CD14-positive monocyte (primary cell): ENCODE results near the gene PHF23. TPM values are rescaled to one million over a fixed set of nuclear protein-coding genes. Genes with fewer than 3 reads are reported as not detected.

Source experiments
- DNase-seq, 3 donors: peaks; one replicate each; pipeline ENCODE4 v3.0.0-alpha.2; 2011 to 2022
- H2AFZ ChIP-seq: 2 replicates; pipeline ENCODE4 v1.6.0; 2012; ENCODE audit warnings: mild to moderate bottlenecking, low read depth, low read length, inconsistent platforms; ENCODE audit not compliant: insufficient read depth, poor library complexity, severe bottlenecking
- H3K27ac ChIP-seq, 2 donors: 1 replicate in 1 of 2; 2 replicates in 1 of 2; pipeline ENCODE4 v1.5.1; 2012 to 2013; ENCODE audit warnings: low read length in 2 of 2, control low read depth in 1 of 2, inconsistent platforms in 1 of 2, low read depth in 1 of 2, mild to moderate bottlenecking in 1 of 2
- H3K27me3 ChIP-seq, 2 donors: one replicate each; pipeline versions ENCODE4 v1.6.0 to v1.6.1; 2011 to 2013; ENCODE audit warnings: low read length in 2 of 2; ENCODE audit not compliant: control insufficient read depth in 2 of 2, insufficient read depth in 2 of 2
- H3K36me3 ChIP-seq, 2 donors: replicated peaks in 1 of 2; 1 replicate in 1 of 2; 2 replicates in 1 of 2; pipeline versions ENCODE4 v1.5.1 to v1.6.1; 2012 to 2013; ENCODE audit warnings: low read length in 2 of 2, control low read depth in 1 of 2, inconsistent platforms in 1 of 2, mild to moderate bottlenecking in 1 of 2; ENCODE audit not compliant: insufficient read depth in 2 of 2, control insufficient read depth in 1 of 2
- H3K4me1 ChIP-seq, 2 donors: 1 replicate in 1 of 2; 2 replicates in 1 of 2; pipeline versions ENCODE4 v1.5.1 to v1.6.1; 2012 to 2013; ENCODE audit warnings: low read length in 2 of 2, control low read depth in 1 of 2, inconsistent platforms in 1 of 2, mild to moderate bottlenecking in 1 of 2, moderate library complexity in 1 of 2; ENCODE audit not compliant: insufficient read depth in 2 of 2, control insufficient read depth in 1 of 2
- H3K4me2 ChIP-seq: replicated peaks from 2 replicates; pipeline ENCODE3; 2012; ENCODE audit warnings: low read length, moderate library complexity, mild to moderate bottlenecking; ENCODE audit not compliant: poor library complexity, severe bottlenecking; ENCODE audit errors: extremely low read depth
- H3K4me3 ChIP-seq, 3 experiments: fragments of 200-600 bp in 1 of 3; sonication (generic) in 1 of 3; replicated peaks in 1 of 3; 1 replicate in 2 of 3; 2 replicates in 1 of 3; pipeline ENCODE4 v1.5.1; 2011 to 2013; ENCODE audit warnings: low read length in 3 of 3, mild to moderate bottlenecking in 3 of 3, control low read depth in 2 of 3, low read depth in 2 of 3, inconsistent platforms in 1 of 3, moderate library complexity in 1 of 3
- H3K79me2 ChIP-seq: 2 replicates; pipeline ENCODE4 v1.6.0; 2012; ENCODE audit warnings: mild to moderate bottlenecking, control low read depth, inconsistent platforms, low read length, moderate library complexity; ENCODE audit not compliant: insufficient read depth
- H3K9ac ChIP-seq: 2 replicates; pipeline ENCODE4 v1.6.0; 2017; ENCODE audit warnings: low read length, mild to moderate bottlenecking; ENCODE audit not compliant: insufficient read depth, poor library complexity, severe bottlenecking
- H3K9me3 ChIP-seq, 2 donors: replicated peaks in 1 of 2; 1 replicate in 1 of 2; 2 replicates in 1 of 2; pipeline versions ENCODE4 v1.5.1 to v1.6.1; 2012 to 2013; ENCODE audit warnings: low read length in 2 of 2, control low read depth in 1 of 2; ENCODE audit not compliant: control insufficient read depth in 1 of 2, insufficient read depth in 1 of 2
- H4K20me1 ChIP-seq: 2 replicates; pipeline ENCODE4 v1.6.0; 2012; ENCODE audit warnings: mild to moderate bottlenecking, low read length, control low read depth, moderate library complexity; ENCODE audit not compliant: insufficient read depth
- H3K27ac Mint-ChIP-seq, 7 donors: one replicate each; pipeline ENCODE4 v1.8.0; 2020; ENCODE audit warnings: mild to moderate bottlenecking in 7 of 7, mixed read lengths in 7 of 7, moderate library complexity in 6 of 7, inconsistent platforms in 2 of 7
- H3K27me3 Mint-ChIP-seq, 3 donors: one replicate each; pipeline ENCODE4 v1.8.0; 2021 to 2022; ENCODE audit warnings: low read depth in 3 of 3, mild to moderate bottlenecking in 3 of 3, mixed read lengths in 3 of 3, moderate library complexity in 3 of 3, inconsistent platforms in 1 of 3
- H3K36me3 Mint-ChIP-seq, 2 donors: one replicate each; pipeline ENCODE4 v1.8.0; 2020; ENCODE audit warnings: mixed read lengths in 2 of 2, inconsistent platforms in 1 of 2, mild to moderate bottlenecking in 1 of 2
- H3K4me1 Mint-ChIP-seq: one replicate; pipeline ENCODE4 v1.8.0; 2020; ENCODE audit warnings: mild to moderate bottlenecking, mixed read lengths
- H3K4me3 Mint-ChIP-seq, 2 donors: one replicate each; pipeline ENCODE4 v1.8.0; 2020; ENCODE audit warnings: mild to moderate bottlenecking in 2 of 2, mixed read lengths in 2 of 2, moderate library complexity in 1 of 2
- H3K9me3 Mint-ChIP-seq, 7 donors: one replicate each; pipeline ENCODE4 v1.8.0; 2020 to 2022; ENCODE audit warnings: mixed read lengths in 7 of 7, mild to moderate bottlenecking in 6 of 7, moderate library complexity in 6 of 7, inconsistent platforms in 2 of 7
- CTCF ChIP-seq: fragments of 200-600 bp; IDR thresholded peaks from one replicate; pipeline ENCODE4 v1.8.0; 2022; ENCODE audit warnings: antibody characterized with exemption, mild to moderate bottlenecking
- WGBS: methylation state at CpG from one replicate; pipeline ENCODE4 v1.1.5; 2013; ENCODE audit warnings: missing lambda C conversion rate; ENCODE audit not compliant: insufficient coverage; 5-methylcytosine and 5-hydroxymethylcytosine counted together
- intact Hi-C, 2 donors: fragments of 100-400 bp; cut with micrococcal nuclease; formaldehyde crosslinking; loops; one replicate each; pipeline versions ENCODE4 v1.15.0 to v1.15.1; 2023
- polyA plus RNA-seq, 3 donors: library from polyadenylated mRNA; depleted of rRNA in 1 of 3; unstranded in 2 of 3; stranded (reverse) in 1 of 3; fragments of 300-500 nt in 2 of 3; fragments of >200 nt in 1 of 3; fragmentation: Illumina TruSeq in 2 of 3; gene quantifications; 1 replicate in 2 of 3; 2 replicates in 1 of 3; pipeline ENCODE4 v1.2.3, GENCODE V29; 2012 to 2021

PHF23 gene
- polyA plus RNA-seq, 3 donors, result 12.0 to 18.0 (median 12.9) TPM

- peaks cover 45 to 54% of the 10 kb centered on the region in 2 donors for H3K4me1 ChIP-seq
- H3K27me3 ChIP-seq, result no peaks in the 10 kb centered on the region
- peaks cover 35 to 58% of the 10 kb centered on the region in 2 donors for H3K36me3 ChIP-seq
- peaks cover 29% of the 10 kb centered on the region for H4K20me1 ChIP-seq
- no peak overlapping the region for H3K4me3 ChIP-seq
- no peak overlapping the region for H3K27ac ChIP-seq
- no peak for TF ChIP-seq CTCF
- Mint-ChIP-seq H3K4me3 (no peak overlapping the region), H3K9me3 (peaks cover 0 to 1% (median 0%) of the 10 kb centered on the region in 7 donors), H3K27ac (no peak overlapping the region), H3K4me1 (peaks cover 49% of the 10 kb centered on the region), H3K27me3 (peaks cover 0 to 2% (median 0%) of the 10 kb centered on the region in 3 donors), H3K36me3 (peaks cover 55 to 61% of the 10 kb centered on the region in 2 donors)
- H2AFZ ChIP-seq, result no peak overlapping the region
- 98% methylated on average over 5 of the region's 5 CpGs for WGBS
- DNase-seq, result no peak
- no peaks in the 10 kb centered on the region for H3K9me3 ChIP-seq
- H3K9ac ChIP-seq, result no peak overlapping the region
- intact Hi-C loops, result loop anchor here in 1 of 2 donors (10.0 kb wide), 1 partner anchor 253 kb away; the partner anchor contains the start of genes POLR2A and SLC35G6
- peaks cover 54% of the 10 kb centered on the region for H3K79me2 ChIP-seq
- H3K4me2 ChIP-seq, result no peak overlapping the region
Observed at GRCh38 chr17:7232114-7232513, 7.1 kb downstream of the PHF23 start.

- H3K27ac ChIP-seq, result no peak overlapping the region
- Mint-ChIP-seq H3K4me3 (no peak overlapping the region), H3K27me3 (peaks cover 0 to 2% (median 0%) of the 10 kb centered on the region in 3 donors), H3K9me3 (no peaks in the 10 kb centered on the region), H3K27ac (no peak overlapping the region), H3K4me1 (peaks cover 23% of the 10 kb centered on the region), H3K36me3 (peaks cover 51 to 61% of the 10 kb centered on the region in 2 donors)
- peaks cover 8% of the 10 kb centered on the region for H4K20me1 ChIP-seq
- H3K4me1 ChIP-seq, result peaks cover 21 to 28% of the 10 kb centered on the region in 2 donors
- no peaks in the 10 kb centered on the region for H3K9me3 ChIP-seq
- peaks cover 39% of the 10 kb centered on the region for H3K79me2 ChIP-seq
- H3K27me3 ChIP-seq, result no peaks in the 10 kb centered on the region
- H2AFZ ChIP-seq, result no peak overlapping the region
- DNase-seq, result no peak
- TF ChIP-seq CTCF, result no peak
- H3K4me3 ChIP-seq, result no peak overlapping the region
- no peak overlapping the region for H3K9ac ChIP-seq
- intact Hi-C loops, result no loop called here
- H3K4me2 ChIP-seq, result no peak overlapping the region
- WGBS, result 100% methylated on average over 8 of the region's 19 CpGs
- H3K36me3 ChIP-seq, result peaks cover 38 to 63% of the 10 kb centered on the region in 2 donors
Observed at GRCh38 chr17:7229504-7229903, 9.8 kb downstream of the PHF23 start.
